ENCODE measurements around the gene SYNE1.
A peak's percentile ranks its signal among the peaks of the same experiment; 100 is the strongest.

The SYNE1 gene

GRCh38 chr6:152221806-152222628, 415.1 kb downstream of the SYNE1 start:
- no peak for DNase-seq

- DNase-seq: no peak
These were observed 416.4 kb downstream of the SYNE1 start for GRCh38 chr6:152220786-152221185.

GRCh38 chr6:152218887-152219286, 418.3 kb downstream of the SYNE1 start:
- DNase-seq: no peak

- DNase-seq: no peak
These were observed 424.7 kb downstream of the SYNE1 start for GRCh38 chr6:152212437-152212836.

GRCh38 chr6:152209211-152209610, 428.0 kb downstream of the SYNE1 start:
- DNase-seq: no peak

- no peak for DNase-seq
These were observed 429.0 kb downstream of the SYNE1 start for GRCh38 chr6:152207915-152208714.

- DNase-seq: peak; percentile 56 to 67
These were observed 430.9 kb downstream of the SYNE1 start for GRCh38 chr6:152206072-152206818.

- DNase-seq: no peak
These were observed 432.6 kb downstream of the SYNE1 start for GRCh38 chr6:152204591-152204990.

- DNase-seq: no peak
These were observed 436.0 kb downstream of the SYNE1 start for GRCh38 chr6:152201120-152201519.

- DNase-seq: no peak
These were observed 441.3 kb downstream of the SYNE1 start for GRCh38 chr6:152195896-152196295.

- DNase-seq: no peak
These were observed 447.4 kb downstream of the SYNE1 start for GRCh38 chr6:152189736-152190135.

GRCh38 chr6:152188011-152188410, 449.2 kb downstream of the SYNE1 start:
- DNase-seq: no peak

- DNase-seq: no peak
These were observed 450.3 kb downstream of the SYNE1 start for GRCh38 chr6:152186840-152187239.

GRCh38 chr6:152184917-152185574, 452.1 kb downstream of the SYNE1 start:
- peak in 1 of 2 donors; percentile 25 for DNase-seq

GRCh38 chr6:152184573-152184916, 452.6 kb downstream of the SYNE1 start:
- DNase-seq: no peak

- DNase-seq: no peak
These were observed 456.6 kb downstream of the SYNE1 start for GRCh38 chr6:152180601-152181000.

- no peak for DNase-seq
These were observed 460.9 kb downstream of the SYNE1 start for GRCh38 chr6:152176268-152176667.

- DNase-seq: no peak
These were observed 463.2 kb downstream of the SYNE1 start for GRCh38 chr6:152173957-152174356.

- DNase-seq: no peak
These were observed 463.8 kb downstream of the SYNE1 start for GRCh38 chr6:152173321-152173720.

- DNase-seq: peak; percentile 63 to 70
These were observed 466.2 kb downstream of the SYNE1 start for GRCh38 chr6:152170702-152171667.

GRCh38 chr6:152170313-152170701, 466.9 kb downstream of the SYNE1 start:
- no peak for DNase-seq

Measured in stimulated activated CD4-positive, alpha-beta T cell treated with anti-CD3 and anti-CD28 coated beads, Interleukin-2, amount 100 ng/mL, for 24 hours (primary cell).